ENCODE data around the gene CLDN5.

- TF ChIP-seq POLR2A (IDR thresholded peaks at IDR 0.05) (no peak), CTCF (IDR thresholded peaks at IDR 0.05 in 8 of 11, conservative IDR thresholded peaks at IDR 0.05 in 3 of 11) (no peak), POLR2AphosphoS5 (IDR thresholded peaks at IDR 0.05) (no peak)
These were observed 44.0 kb downstream of the CLDN5 start for GRCh38 chr22:19480173-19480568.
